RPMI8226 (cell line): Measurements from ENCODE around the gene CCDC152.
"Not testable (repeated sequence)": the region's sequence is repeated elsewhere in the genome, so short reads cannot be mapped to it uniquely, and the experiment has no call there.

Experiments used
- DNase-seq: peaks from one replicate; pipeline ENCODE4 v3.0.0-alpha.2; 2015

CCDC152 gene

DNA sequence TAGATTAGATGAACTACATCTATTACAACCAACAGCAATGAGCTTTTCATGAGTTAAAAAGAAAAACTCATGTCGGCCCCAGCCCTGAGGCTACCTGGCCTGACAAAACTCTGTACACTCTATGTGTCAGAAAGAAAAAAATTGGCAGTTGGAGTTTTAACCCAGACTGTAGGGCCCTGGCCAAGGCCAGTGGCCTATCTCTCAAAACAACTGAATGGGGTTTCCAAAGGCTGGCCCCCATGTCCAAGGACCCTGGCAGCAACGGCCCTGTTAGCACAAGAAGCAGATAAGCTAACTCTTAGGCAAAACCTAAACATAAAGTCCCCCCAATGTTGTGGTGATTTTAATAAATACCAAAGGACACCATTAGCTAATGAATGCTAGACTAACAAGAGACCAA is 59.9 kb downstream of the CCDC152 start:
- not testable (repeated sequence) for DNase-seq

- DNase-seq: no peak
These were observed 63.1 kb downstream of the CCDC152 start for GRCh38 chr5:42819745-42820144.

DNA sequence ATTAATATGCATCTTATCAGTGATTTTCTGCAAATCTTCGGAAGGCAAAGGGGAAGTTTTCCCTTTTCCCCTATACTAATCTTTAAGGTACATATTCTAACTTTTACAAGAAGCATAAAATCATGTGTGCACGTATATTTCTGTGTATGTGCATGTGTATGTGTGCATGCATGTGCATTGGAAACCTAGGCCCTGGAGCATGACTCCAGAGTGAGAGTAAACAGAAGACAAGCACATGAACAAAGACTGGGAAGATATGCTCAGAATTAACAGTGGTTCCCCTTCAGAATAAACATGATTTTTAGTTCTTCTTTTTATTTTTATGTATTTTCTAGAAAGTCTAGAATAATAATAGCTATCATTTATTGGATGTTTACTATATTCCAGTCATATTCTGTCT is 65.9 kb downstream of the CCDC152 start:
- no peak for DNase-seq

GRCh38 chr5:42824347-42824976 is 67.8 kb downstream of the CCDC152 start:
- no peak for DNase-seq

GRCh38 chr5:42825422-42826148 is 69.0 kb downstream of the CCDC152 start:
- DNase-seq: no peak

GRCh38 chr5:42826757-42827515 is 70.3 kb downstream of the CCDC152 start:
- no peak for DNase-seq

DNA sequence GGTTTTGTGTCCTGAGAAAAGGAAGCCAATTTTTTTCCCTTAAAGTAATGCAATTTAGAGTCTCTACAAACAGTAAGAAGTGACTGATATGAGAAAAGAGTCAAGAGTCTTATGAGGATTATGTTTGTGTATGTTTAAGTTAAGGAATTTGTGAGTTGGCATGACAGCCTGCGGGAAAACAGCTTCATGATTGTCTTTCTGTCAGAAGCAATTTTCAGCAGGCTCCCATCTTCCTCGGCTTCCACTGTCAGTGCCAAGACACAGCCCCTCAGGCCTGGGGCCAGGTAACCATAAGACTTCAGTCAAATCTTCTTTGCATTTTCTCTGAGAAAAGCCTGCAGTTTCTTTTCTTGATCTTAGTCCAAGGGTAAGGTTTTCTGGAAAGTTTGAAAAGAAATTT is 72.1 kb downstream of the CCDC152 start:
- no peak for DNase-seq

DNA sequence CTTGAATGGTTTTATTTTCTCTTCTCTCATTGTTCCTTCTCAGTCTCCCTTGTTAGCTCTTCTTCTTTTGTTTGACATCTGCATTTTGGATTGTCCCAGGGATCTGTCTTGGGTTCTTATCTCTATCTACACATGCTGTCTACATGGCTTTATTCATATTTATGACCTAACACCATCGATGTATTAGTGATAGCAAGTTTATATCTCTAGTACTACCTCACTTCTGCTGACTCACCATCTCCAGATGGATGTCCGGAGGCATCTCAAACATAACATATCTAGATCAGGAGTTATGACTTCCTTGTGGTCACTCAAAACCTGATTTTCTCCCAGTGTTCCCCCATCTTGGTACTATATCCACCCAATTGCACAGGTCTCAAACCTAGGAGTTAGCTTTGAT is 74.3 kb downstream of the CCDC152 start:
- DNase-seq: no peak

DNA sequence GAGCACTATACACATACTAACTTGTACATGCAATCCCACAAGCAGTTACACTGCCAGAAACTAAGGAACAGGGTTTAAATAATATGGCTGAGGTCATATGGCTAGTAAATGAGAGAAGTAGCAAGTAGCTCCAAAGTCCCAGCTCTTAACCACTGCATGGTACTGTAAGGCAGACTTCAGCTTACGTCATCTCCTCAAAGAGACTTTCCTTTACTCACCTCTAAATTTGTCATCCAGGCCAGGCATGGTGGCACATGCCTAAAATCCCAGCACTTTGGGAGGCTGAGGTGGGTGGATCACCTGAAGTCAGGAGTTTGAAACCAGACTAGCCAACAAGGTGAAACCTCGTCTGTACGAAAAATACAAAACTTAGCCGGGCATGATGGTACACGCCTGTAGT is 75.4 kb downstream of the CCDC152 start:
- no peak for DNase-seq

DNA sequence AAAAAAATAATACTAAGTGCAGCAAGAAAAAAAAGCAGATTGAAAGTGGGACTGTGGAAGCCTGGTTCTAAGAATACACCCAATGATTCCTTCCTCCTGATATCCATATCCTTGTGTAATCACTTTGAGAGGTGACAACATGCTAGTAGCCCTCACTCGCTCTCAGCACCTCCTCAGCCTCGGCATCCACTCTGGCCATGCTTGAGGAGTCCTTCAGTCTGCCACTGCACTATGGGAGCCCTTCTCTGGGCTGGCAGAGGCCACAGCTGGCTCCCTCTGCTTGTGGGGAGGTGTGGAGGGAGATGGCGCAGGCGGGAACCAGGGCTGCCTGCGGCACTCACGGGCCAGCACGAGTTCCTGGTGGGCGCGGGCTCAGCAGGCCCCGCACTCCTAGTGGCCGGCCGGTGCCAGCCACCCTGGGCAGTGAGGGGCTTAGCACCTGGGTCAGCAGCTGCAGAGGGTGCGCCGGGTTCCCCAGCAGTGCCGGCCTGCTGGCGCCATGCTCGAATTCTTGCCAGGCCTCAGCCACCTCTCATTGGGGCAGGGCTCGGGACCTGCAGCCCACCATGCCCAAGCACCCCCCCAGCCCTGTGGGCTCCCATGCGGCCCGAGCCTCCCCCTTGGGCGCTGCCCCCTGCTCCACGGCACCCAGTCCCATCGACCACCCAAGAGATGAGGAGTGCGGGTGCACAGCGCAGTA is 79.6 kb downstream of the CCDC152 start:
- DNase-seq: no peak

GRCh38 chr5:42837601-42838000 is 81.0 kb downstream of the CCDC152 start:
- no peak for DNase-seq

DNA sequence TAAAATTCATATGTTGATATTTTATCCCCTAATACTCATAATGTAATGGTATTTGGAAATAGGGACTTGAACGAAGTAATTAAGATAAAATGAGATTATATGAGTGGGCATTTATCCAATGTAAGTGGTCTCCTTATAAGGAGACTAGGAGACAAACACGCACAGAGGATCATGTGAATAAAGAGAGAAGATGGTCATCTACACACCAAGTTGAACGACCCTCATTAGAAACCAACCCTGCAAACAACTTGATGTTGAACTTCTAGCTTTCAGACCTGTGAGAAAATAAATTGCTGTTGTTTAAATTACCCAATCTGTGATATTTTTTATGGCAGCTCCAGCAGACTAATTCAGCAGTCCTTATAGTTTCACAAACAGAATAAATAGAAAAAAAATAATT is 82.6 kb downstream of the CCDC152 start:
- no peak for DNase-seq

DNA sequence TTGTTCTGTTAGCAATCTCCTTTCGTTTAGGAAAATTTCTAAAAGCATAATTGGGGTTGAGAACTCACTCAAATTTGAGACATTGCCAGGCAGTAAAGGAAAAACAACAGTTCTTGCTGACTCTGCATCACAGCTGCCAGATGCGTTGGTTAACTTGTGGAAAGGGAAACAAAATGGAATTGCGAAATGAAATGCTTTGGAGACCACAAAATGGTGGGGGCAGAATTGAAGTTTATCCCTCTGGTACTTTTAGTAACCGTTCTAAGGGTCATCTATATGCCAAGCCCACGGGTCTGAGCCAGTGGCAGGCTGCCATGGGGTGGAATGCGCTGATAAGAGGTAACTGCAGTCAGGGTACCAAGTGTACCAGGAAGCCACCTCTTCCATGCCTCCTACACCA is 83.7 kb downstream of the CCDC152 start:
- peak; percentile 87 for DNase-seq

DNA sequence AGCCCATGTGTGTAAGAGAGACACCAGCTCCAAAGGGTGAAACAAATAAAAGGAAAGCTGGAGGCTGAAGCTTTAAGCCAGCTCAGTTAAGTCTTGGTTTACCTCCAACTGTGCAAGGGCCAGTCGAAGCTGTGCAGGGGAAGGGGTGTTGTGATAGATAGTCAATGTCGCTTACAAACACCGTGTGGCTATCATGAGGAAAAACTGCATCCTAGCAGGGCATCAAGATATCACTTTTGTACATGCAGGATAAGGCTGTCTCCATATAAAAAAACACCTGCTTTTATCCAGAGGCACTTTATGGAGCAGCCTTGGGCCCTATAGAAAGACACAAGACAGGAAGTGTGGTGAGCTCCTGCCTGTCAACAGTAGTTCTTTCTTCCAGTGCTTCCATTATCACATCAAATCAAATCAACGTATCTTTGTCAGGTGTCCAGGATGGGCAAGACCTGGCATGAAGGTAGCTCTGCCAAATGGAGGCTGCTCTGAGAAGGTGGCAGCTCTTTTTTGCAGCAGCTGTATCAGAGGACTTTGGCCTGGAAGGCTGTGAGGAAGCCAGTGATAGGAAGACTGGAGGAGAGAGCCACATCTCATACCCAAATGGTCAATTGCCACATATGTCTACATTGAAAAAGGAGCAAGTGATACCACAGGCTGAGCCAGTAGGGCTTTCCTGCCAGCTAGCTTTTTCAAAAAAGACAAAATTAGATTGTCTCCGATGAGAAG is 84.4 kb downstream of the CCDC152 start:
- DNase-seq: no peak

DNA sequence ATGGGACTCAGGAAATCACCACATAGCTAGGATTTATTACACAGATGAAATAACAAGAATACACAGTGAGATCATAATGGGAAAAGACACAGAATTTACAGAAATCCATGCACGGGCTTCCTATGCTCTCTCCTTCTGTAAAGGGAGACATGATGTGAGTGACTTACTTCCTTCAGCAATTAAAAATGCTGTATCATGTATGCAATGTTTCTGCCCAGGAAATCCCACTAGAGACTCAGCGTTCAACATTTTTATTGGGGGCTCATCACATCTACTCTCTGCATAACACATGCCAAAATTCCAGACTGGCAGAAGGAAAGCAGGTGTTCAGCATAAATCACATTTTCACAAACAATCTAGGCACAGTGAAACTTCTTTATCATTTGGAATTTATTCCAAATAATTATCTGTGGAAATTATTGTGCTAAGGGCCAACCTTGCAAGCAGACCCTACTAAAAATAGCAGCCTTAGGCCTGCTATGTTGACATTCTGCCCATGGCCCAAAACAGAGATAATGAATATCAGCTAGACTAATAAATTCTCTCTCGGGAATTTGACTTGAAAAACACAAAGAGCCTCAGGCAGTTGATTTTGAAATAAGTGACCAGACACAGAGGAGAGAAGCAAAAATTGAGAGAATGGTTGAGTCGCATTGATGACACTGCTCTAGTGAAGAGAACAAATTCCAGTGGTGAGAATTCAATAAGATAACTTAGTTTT is 86.5 kb downstream of the CCDC152 start:
- no peak for DNase-seq

- no peak for DNase-seq
These were observed 87.2 kb downstream of the CCDC152 start for GRCh38 chr5:42843675-42844292.

DNA sequence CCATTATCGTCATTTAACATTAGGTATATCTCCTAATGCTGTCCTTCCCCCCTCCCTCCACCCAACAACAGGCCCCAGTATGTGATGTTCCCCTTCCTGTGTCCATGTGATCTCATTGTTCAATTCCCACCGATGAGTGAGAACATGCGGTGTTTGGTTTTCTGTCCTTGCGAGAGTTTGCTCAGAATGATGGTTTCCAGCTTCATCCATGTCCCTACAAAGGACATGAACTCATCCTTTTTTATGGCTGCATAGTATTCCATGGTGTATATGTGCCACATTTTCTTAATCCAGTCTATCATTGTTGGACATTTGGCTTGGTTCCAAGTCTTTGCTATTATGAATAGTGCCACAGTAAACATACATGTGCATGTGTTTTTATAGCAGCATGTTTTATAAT is 87.8 kb downstream of the CCDC152 start:
- DNase-seq: not testable (repeated sequence)

GRCh38 chr5:42848545-42848944 is 91.9 kb downstream of the CCDC152 start:
- no peak for DNase-seq

- no peak for DNase-seq
These were observed 94.9 kb downstream of the CCDC152 start for GRCh38 chr5:42851481-42851880.
